ENCODE measurements around the gene TTLL11.

DNA sequence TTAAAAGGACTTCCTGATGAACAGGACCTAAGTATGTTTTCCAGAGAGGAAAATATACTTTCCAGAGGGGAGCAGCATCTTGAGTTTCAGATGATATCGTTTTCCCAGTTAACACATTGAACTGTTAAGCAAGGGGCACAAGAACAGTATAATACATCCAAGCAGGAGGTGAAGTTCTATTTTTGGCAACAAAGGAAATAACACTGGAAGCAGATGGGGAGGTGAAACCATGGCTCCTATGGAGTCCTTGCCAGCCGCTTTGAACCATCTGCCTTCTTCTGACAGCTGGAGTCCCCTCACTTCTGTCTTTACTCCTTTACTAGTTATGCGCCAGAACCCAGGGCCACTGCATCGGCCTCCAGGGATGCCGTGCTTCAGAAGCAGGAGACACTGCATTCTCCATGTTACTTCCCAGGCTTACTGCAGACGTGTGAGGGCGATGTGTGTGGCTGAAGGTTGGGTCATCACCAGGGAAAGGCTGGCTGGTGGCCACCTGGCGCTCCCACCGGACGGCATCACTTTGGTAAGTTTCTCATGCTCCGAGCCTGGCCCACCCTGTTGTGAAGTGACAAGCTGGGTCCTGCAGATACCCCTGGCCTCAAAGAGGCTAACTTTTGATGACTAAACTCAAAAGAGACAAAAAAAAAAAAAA lies 77.8 kb downstream of the TTLL11 start:
- TF ChIP-seq, protein P1, sequence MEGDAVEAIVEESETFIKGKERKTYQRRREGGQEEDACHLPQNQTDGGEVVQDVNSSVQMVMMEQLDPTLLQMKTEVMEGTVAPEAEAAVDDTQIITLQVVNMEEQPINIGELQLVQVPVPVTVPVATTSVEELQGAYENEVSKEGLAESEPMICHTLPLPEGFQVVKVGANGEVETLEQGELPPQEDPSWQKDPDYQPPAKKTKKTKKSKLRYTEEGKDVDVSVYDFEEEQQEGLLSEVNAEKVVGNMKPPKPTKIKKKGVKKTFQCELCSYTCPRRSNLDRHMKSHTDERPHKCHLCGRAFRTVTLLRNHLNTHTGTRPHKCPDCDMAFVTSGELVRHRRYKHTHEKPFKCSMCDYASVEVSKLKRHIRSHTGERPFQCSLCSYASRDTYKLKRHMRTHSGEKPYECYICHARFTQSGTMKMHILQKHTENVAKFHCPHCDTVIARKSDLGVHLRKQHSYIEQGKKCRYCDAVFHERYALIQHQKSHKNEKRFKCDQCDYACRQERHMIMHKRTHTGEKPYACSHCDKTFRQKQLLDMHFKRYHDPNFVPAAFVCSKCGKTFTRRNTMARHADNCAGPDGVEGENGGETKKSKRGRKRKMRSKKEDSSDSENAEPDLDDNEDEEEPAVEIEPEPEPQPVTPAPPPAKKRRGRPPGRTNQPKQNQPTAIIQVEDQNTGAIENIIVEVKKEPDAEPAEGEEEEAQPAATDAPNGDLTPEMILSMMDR (IDR thresholded peaks at IDR 0.05) = no peak
- TF ChIP-seq POLR2A (IDR thresholded peaks at IDR 0.05) = no peak

All from right lobe of liver (tissue), 4 donors.